Stimulated activated CD4-positive, alpha-beta T cell treated with anti-CD3 and anti-CD28 coated beads, Interleukin-1b, Interleukin-23, amount 100 ng/mL, for 24 hours (primary cell): ENCODE data around the gene ATXN1.

Source experiments
- DNase-seq, 4 experiments: peaks; one replicate each; pipeline ENCODE4 v3.0.0-alpha.2; 2020; ENCODE audit warnings: low read depth in 4 of 4, low spot score in 1 of 4

Gene ATXN1

GRCh38 chr6:16762550-16763477 is 1.6 kb upstream of the ATXN1 start:
- peak in 2 of 4 experiments; percentile 21 to 25 for DNase-seq

- no peak for DNase-seq
Observed at GRCh38 chr6:16762268-16762549, 949 bp upstream of the ATXN1 start.

- peak; percentile 47 to 72 (median 62) for DNase-seq
Observed at GRCh38 chr6:16761471-16762267, 409 bp upstream of the ATXN1 start.

- DNase-seq, result peak; percentile 35 to 70 (median 60)
Observed at GRCh38 chr6:16759646-16760515, 1.4 kb downstream of the ATXN1 start.

- DNase-seq, result no peak
Observed at GRCh38 chr6:16759181-16759645, 2.0 kb downstream of the ATXN1 start.

GRCh38 chr6:16758163-16758975 is 2.9 kb downstream of the ATXN1 start:
- DNase-seq, result no peak

GRCh38 chr6:16757332-16757731 is 3.9 kb downstream of the ATXN1 start:
- DNase-seq, result no peak

GRCh38 chr6:16756660-16757255 is 4.5 kb downstream of the ATXN1 start:
- DNase-seq, result no peak

- DNase-seq, result no peak
Observed at GRCh38 chr6:16755544-16755943, 5.7 kb downstream of the ATXN1 start.

- no peak for DNase-seq
Observed at GRCh38 chr6:16754876-16755275, 6.4 kb downstream of the ATXN1 start.

GRCh38 chr6:16754274-16754673 is 7.0 kb downstream of the ATXN1 start:
- DNase-seq, result no peak

GRCh38 chr6:16753341-16753740 is 7.9 kb downstream of the ATXN1 start:
- DNase-seq, result no peak

- no peak for DNase-seq
Observed at GRCh38 chr6:16752206-16752866, 8.9 kb downstream of the ATXN1 start.

- no peak for DNase-seq
Observed at GRCh38 chr6:16751251-16751946, 9.9 kb downstream of the ATXN1 start.

GRCh38 chr6:16750566-16750965 is 10.7 kb downstream of the ATXN1 start:
- DNase-seq, result no peak

- DNase-seq, result no peak
Observed at GRCh38 chr6:16749516-16750485, 11.5 kb downstream of the ATXN1 start.

- no peak for DNase-seq
Observed at GRCh38 chr6:16748025-16748319, 13.3 kb downstream of the ATXN1 start.
